Duodenal mucosa (tissue), 2 donors: Measurements from ENCODE around the gene TRIM66.

ENCODE experiments used
- H3K27ac ChIP-seq: one replicate; pipeline ENCODE4 v1.7.0; 2013; ENCODE audit warnings: low read depth, low read length
- H3K27me3 ChIP-seq, 2 donors: one replicate each; pipeline ENCODE4 v1.7.0; 2013; ENCODE audit warnings: low read length in 2 of 2, control low read depth in 1 of 2; ENCODE audit not compliant: insufficient read depth in 2 of 2, control insufficient read depth in 1 of 2
- H3K36me3 ChIP-seq, 2 donors: one replicate each; pipeline ENCODE4 v1.7.0; 2013; ENCODE audit warnings: low read length in 2 of 2, control low read depth in 1 of 2; ENCODE audit not compliant: insufficient read depth in 2 of 2, control insufficient read depth in 1 of 2
- H3K4me1 ChIP-seq, 2 donors: one replicate each; pipeline ENCODE4 v1.7.0; 2013; ENCODE audit warnings: low read length in 2 of 2, control low read depth in 1 of 2; ENCODE audit not compliant: insufficient read depth in 2 of 2, control insufficient read depth in 1 of 2
- H3K4me3 ChIP-seq, 2 donors: one replicate each; pipeline ENCODE4 v1.7.0; 2013; ENCODE audit warnings: low read length in 2 of 2, low read depth in 1 of 2
- H3K9ac ChIP-seq, 2 donors: one replicate each; pipeline ENCODE4 v1.7.0; 2013; ENCODE audit warnings: low read length in 2 of 2, low read depth in 1 of 2
- H3K9me3 ChIP-seq, 2 donors: one replicate each; pipeline ENCODE4 v1.7.0; 2013; ENCODE audit warnings: low read length in 2 of 2, control low read depth in 1 of 2; ENCODE audit not compliant: control insufficient read depth in 1 of 2

TRIM66 gene

GRCh38 chr11:8714622-8715225, 32.3 kb upstream of the TRIM66 start:
- H3K27ac ChIP-seq: no peak overlapping the region
- peaks cover 18 to 60% of the 10 kb centered on the region in 2 donors for H3K36me3 ChIP-seq
- peaks cover 28 to 35% of the 10 kb centered on the region in 2 donors for H3K4me1 ChIP-seq
- H3K9me3 ChIP-seq: no peaks in the 10 kb centered on the region
- no peak overlapping the region for H3K9ac ChIP-seq
- H3K27me3 ChIP-seq: no peaks in the 10 kb centered on the region
- no peak overlapping the region for H3K4me3 ChIP-seq

- Histone ChIP-seq H3K27ac (no peak overlapping the region), H3K4me3 (no peak overlapping the region), H3K36me3 (peaks cover 18 to 66% of the 10 kb centered on the region in 2 donors), H3K9me3 (no peaks in the 10 kb centered on the region), H3K9ac (no peak overlapping the region), H3K27me3 (no peaks in the 10 kb centered on the region), H3K4me1 (peaks cover 25 to 32% of the 10 kb centered on the region in 2 donors)
Measured at GRCh38 chr11:8713760-8714454, 31.4 kb upstream of the TRIM66 start.

GRCh38 chr11:8712506-8712905, 30.0 kb upstream of the TRIM66 start:
- H3K27me3 ChIP-seq: no peaks in the 10 kb centered on the region
- peaks cover 16 to 70% of the 10 kb centered on the region in 2 donors for H3K36me3 ChIP-seq
- no peak overlapping the region for H3K9ac ChIP-seq
- H3K27ac ChIP-seq: no peak overlapping the region
- no peak overlapping the region for H3K4me3 ChIP-seq
- H3K4me1 ChIP-seq: peaks cover 12 to 21% of the 10 kb centered on the region in 2 donors
- H3K9me3 ChIP-seq: no peaks in the 10 kb centered on the region

- Histone ChIP-seq H3K27ac (no peak overlapping the region), H3K9ac (no peak overlapping the region), H3K27me3 (no peaks in the 10 kb centered on the region), H3K4me1 (peaks cover 7 to 15% of the 10 kb centered on the region in 2 donors), H3K4me3 (no peak overlapping the region), H3K36me3 (peaks cover 17 to 70% of the 10 kb centered on the region in 2 donors), H3K9me3 (no peaks in the 10 kb centered on the region)
Measured at GRCh38 chr11:8711895-8712442, 29.5 kb upstream of the TRIM66 start.

- Histone ChIP-seq H3K27me3 (no peaks in the 10 kb centered on the region), H3K36me3 (peaks cover 11 to 69% of the 10 kb centered on the region in 2 donors), H3K27ac (peak overlapping the region; percentile 43), H3K9ac (no peak overlapping the region), H3K4me3 (no peak overlapping the region), H3K4me1 (peaks cover 7 to 14% of the 10 kb centered on the region in 2 donors), H3K9me3 (no peaks in the 10 kb centered on the region)
Measured at GRCh38 chr11:8709777-8710176, 27.3 kb upstream of the TRIM66 start.

GRCh38 chr11:8709002-8709672, 26.7 kb upstream of the TRIM66 start:
- Histone ChIP-seq H3K27me3 (no peaks in the 10 kb centered on the region), H3K36me3 (peaks cover 11 to 66% of the 10 kb centered on the region in 2 donors), H3K9ac (no peak overlapping the region), H3K4me3 (no peak overlapping the region), H3K9me3 (no peaks in the 10 kb centered on the region), H3K4me1 (peaks cover 7 to 8% of the 10 kb centered on the region in 2 donors), H3K27ac (peak overlapping the region; percentile 43)

- H3K4me1 ChIP-seq: peaks cover 6 to 7% of the 10 kb centered on the region in 2 donors
Measured at GRCh38 chr11:8707541-8708191, 25.2 kb upstream of the TRIM66 start.

GRCh38 chr11:8706673-8707432, 24.4 kb upstream of the TRIM66 start:
- Histone ChIP-seq H3K27ac (no peak overlapping the region), H3K9ac (no peak overlapping the region), H3K9me3 (no peaks in the 10 kb centered on the region)

More at GRCh38 chr11:8707541-8708191, 25.2 kb upstream of the TRIM66 start:
- Histone ChIP-seq H3K27me3 (no peaks in the 10 kb centered on the region), H3K9ac (no peak overlapping the region), H3K4me3 (no peak overlapping the region), H3K9me3 (no peaks in the 10 kb centered on the region), H3K27ac (peak overlapping the region; percentile 18), H3K36me3 (peaks cover 14 to 69% of the 10 kb centered on the region in 2 donors)

GRCh38 chr11:8705146-8705545, 22.7 kb upstream of the TRIM66 start:
- H3K9me3 ChIP-seq: no peaks in the 10 kb centered on the region
- no peak overlapping the region for H3K4me3 ChIP-seq
- peaks cover 10 to 56% of the 10 kb centered on the region in 2 donors for H3K36me3 ChIP-seq
- no peak overlapping the region for H3K9ac ChIP-seq
- H3K27me3 ChIP-seq: no peaks in the 10 kb centered on the region
- H3K4me1 ChIP-seq: peaks cover 8 to 9% of the 10 kb centered on the region in 2 donors
- H3K27ac ChIP-seq: no peak overlapping the region

More at GRCh38 chr11:8706673-8707432, 24.4 kb upstream of the TRIM66 start:
- peaks cover 6 to 7% of the 10 kb centered on the region in 2 donors for H3K4me1 ChIP-seq
- no peak overlapping the region for H3K4me3 ChIP-seq
- no peaks in the 10 kb centered on the region for H3K27me3 ChIP-seq
- peaks cover 16 to 63% of the 10 kb centered on the region in 2 donors for H3K36me3 ChIP-seq
